Prostate gland (tissue), 2 donors: ENCODE measurements around the gene VASN.

Source experiments
- POLR2AphosphoS5 ChIP-seq: sonication (generic); formaldehyde crosslinking; IDR thresholded peaks from one replicate; pipeline ENCODE4 v1.6.1; 2017; ENCODE audit warnings: antibody characterized with exemption
- TF ChIP-seq, protein P1 (sequence below), 4 experiments: fragments of 200-600 bp in 2 of 4; fragments of 450-650 bp in 2 of 4; sonication (generic) in 2 of 4; IDR thresholded peaks; 1 replicate in 3 of 4; 2 replicates in 1 of 4; pipeline ENCODE4 v1.5.1; 2016 to 2019; ENCODE audit warnings: antibody characterized with exemption in 4 of 4, mild to moderate bottlenecking in 2 of 4, moderate library complexity in 2 of 4

GRCh38 chr16:4401094-4401501 lies 29.4 kb downstream of the VASN start:
- TF ChIP-seq, protein P1, sequence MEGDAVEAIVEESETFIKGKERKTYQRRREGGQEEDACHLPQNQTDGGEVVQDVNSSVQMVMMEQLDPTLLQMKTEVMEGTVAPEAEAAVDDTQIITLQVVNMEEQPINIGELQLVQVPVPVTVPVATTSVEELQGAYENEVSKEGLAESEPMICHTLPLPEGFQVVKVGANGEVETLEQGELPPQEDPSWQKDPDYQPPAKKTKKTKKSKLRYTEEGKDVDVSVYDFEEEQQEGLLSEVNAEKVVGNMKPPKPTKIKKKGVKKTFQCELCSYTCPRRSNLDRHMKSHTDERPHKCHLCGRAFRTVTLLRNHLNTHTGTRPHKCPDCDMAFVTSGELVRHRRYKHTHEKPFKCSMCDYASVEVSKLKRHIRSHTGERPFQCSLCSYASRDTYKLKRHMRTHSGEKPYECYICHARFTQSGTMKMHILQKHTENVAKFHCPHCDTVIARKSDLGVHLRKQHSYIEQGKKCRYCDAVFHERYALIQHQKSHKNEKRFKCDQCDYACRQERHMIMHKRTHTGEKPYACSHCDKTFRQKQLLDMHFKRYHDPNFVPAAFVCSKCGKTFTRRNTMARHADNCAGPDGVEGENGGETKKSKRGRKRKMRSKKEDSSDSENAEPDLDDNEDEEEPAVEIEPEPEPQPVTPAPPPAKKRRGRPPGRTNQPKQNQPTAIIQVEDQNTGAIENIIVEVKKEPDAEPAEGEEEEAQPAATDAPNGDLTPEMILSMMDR (IDR thresholded peaks at IDR 0.05) = no peak
- TF ChIP-seq POLR2AphosphoS5 = no peak
